GM21360 (cell line): Measurements from ENCODE around the gene AGBL1.
"Not testable (repeated sequence)": the region's sequence is repeated elsewhere in the genome, so short reads cannot be mapped to it uniquely, and the experiment has no call there.

Source experiments
- ATAC-seq: cut with Tn5 transposase; IDR thresholded peaks from one replicate; pipeline ENCODE4 v1.9.1; 2021; ENCODE audit warnings: mild to moderate bottlenecking, moderate library complexity; ENCODE audit not compliant: unreplicated experiment

Gene AGBL1

GRCh38 chr15:86082619-86083380 lies 3.1 kb downstream of the AGBL1 start:
- ATAC-seq, result no peak

GRCh38 chr15:86087808-86088207 lies 8.1 kb downstream of the AGBL1 start:
- no peak for ATAC-seq

- no peak for ATAC-seq
Observed at GRCh38 chr15:86089422-86089821, 9.8 kb downstream of the AGBL1 start.

GRCh38 chr15:86101818-86102217 lies 22.1 kb downstream of the AGBL1 start:
- no peak for ATAC-seq

GRCh38 chr15:86103825-86104224 lies 24.2 kb downstream of the AGBL1 start:
- no peak for ATAC-seq

GRCh38 chr15:86106306-86106705 lies 26.6 kb downstream of the AGBL1 start:
- no peak for ATAC-seq

GRCh38 chr15:86115145-86115801 lies 35.6 kb downstream of the AGBL1 start:
- ATAC-seq, result no peak

- ATAC-seq, result no peak
Observed at GRCh38 chr15:86121568-86122225, 42.0 kb downstream of the AGBL1 start.

- ATAC-seq, result not testable (repeated sequence)
Observed at GRCh38 chr15:86122691-86123391, 43.2 kb downstream of the AGBL1 start.

- no peak for ATAC-seq
Observed at GRCh38 chr15:86125775-86126174, 46.1 kb downstream of the AGBL1 start.

GRCh38 chr15:86127547-86127946 lies 47.9 kb downstream of the AGBL1 start:
- no peak for ATAC-seq

- no peak for ATAC-seq
Observed at GRCh38 chr15:86135041-86135440, 55.4 kb downstream of the AGBL1 start.

GRCh38 chr15:86136861-86137260 lies 57.2 kb downstream of the AGBL1 start:
- ATAC-seq, result no peak

GRCh38 chr15:86138798-86139197 lies 59.1 kb downstream of the AGBL1 start:
- ATAC-seq, result no peak

- no peak for ATAC-seq
Observed at GRCh38 chr15:86139828-86140227, 60.2 kb downstream of the AGBL1 start.

GRCh38 chr15:86154705-86155104 lies 75.0 kb downstream of the AGBL1 start:
- ATAC-seq, result no peak

GRCh38 chr15:86155551-86155950 lies 75.9 kb downstream of the AGBL1 start:
- ATAC-seq, result no peak

- no peak for ATAC-seq
Observed at GRCh38 chr15:86157606-86158293, 78.1 kb downstream of the AGBL1 start.

GRCh38 chr15:86159468-86159867 lies 79.8 kb downstream of the AGBL1 start:
- no peak for ATAC-seq

GRCh38 chr15:86161250-86161649 lies 81.6 kb downstream of the AGBL1 start:
- no peak for ATAC-seq

GRCh38 chr15:86162172-86162591 lies 82.5 kb downstream of the AGBL1 start:
- no peak for ATAC-seq
